ENCODE data around the gene MAGI2.

DNA sequence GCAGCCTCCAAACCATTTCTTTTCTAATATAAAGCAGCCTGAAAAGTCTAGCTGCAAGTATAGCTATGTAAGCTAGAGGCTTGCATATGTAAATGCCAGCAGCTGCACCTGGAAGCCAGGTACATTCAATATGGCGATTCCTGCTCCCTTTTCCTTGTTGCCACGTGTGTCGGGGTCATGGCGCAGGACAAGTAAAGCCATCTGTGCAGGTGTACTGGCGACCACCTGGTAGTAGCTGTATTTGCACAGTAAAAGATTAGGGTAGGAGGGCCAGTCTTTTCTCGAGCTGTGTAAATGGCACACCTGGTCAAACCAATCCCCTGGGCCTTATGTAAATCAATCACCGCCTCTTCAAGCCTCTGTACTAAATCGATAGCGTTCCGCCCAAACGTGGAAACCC lies 484.5 kb downstream of the MAGI2 start:
- TF ChIP-seq, protein P1, sequence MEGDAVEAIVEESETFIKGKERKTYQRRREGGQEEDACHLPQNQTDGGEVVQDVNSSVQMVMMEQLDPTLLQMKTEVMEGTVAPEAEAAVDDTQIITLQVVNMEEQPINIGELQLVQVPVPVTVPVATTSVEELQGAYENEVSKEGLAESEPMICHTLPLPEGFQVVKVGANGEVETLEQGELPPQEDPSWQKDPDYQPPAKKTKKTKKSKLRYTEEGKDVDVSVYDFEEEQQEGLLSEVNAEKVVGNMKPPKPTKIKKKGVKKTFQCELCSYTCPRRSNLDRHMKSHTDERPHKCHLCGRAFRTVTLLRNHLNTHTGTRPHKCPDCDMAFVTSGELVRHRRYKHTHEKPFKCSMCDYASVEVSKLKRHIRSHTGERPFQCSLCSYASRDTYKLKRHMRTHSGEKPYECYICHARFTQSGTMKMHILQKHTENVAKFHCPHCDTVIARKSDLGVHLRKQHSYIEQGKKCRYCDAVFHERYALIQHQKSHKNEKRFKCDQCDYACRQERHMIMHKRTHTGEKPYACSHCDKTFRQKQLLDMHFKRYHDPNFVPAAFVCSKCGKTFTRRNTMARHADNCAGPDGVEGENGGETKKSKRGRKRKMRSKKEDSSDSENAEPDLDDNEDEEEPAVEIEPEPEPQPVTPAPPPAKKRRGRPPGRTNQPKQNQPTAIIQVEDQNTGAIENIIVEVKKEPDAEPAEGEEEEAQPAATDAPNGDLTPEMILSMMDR (IDR thresholded peaks at IDR 0.05) = no peak
- TF ChIP-seq POLR2A (IDR thresholded peaks at IDR 0.05) = no peak

Measured in body of pancreas (tissue), 4 donors.